ENCODE measurements around the gene CPA2. TPM values are rescaled to one million over a fixed set of nuclear protein-coding genes. Genes with fewer than 3 reads are reported as not detected.
"Not testable (repeated sequence)": the region's sequence is repeated elsewhere in the genome, so short reads cannot be mapped to it uniquely, and the experiment has no call there.

The CPA2 gene
- not detected in 2 replicates for total RNA-seq (2014; rRNA removed; shearing (Covaris generic))

DNA sequence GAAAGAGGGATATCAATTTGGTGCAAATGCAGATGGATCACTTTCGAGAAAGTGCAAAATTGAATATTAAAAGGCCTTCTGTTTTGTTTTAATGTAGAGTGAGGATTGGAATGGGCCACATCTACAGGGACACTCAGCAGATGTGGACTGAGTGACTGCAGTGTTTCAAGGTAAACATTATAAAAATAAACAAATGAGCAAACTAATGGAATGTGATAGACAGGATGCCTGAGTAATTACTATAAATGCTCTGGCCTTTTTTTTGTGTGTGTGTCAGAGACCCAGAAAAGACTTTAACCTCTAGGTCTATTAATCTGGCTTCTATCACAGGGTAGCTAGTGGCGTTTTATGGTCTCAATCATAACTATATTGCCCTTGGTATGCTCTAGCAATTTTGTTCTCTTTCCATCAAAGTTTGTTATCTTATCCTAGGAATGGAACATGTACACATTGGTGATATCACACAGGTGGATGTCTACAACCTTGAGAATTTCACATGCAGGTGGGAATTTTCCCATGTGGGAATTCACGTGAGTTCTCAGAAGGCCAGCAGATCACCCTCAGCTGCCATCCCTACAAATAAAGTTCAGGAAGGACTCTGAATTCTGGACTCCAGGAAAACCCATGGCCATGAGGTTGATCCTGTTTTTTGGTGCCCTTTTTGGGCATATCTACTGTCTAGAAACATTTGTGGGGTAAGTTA is at the start of gene CPA2:
CPA2 (plus strand) TSS at position 606 of the 703 bp plus-strand sequence; CDS start at position 625, 19 bp downstream.
- no peak for DNase-seq (ENCODE audit: low spot score)

DNA sequence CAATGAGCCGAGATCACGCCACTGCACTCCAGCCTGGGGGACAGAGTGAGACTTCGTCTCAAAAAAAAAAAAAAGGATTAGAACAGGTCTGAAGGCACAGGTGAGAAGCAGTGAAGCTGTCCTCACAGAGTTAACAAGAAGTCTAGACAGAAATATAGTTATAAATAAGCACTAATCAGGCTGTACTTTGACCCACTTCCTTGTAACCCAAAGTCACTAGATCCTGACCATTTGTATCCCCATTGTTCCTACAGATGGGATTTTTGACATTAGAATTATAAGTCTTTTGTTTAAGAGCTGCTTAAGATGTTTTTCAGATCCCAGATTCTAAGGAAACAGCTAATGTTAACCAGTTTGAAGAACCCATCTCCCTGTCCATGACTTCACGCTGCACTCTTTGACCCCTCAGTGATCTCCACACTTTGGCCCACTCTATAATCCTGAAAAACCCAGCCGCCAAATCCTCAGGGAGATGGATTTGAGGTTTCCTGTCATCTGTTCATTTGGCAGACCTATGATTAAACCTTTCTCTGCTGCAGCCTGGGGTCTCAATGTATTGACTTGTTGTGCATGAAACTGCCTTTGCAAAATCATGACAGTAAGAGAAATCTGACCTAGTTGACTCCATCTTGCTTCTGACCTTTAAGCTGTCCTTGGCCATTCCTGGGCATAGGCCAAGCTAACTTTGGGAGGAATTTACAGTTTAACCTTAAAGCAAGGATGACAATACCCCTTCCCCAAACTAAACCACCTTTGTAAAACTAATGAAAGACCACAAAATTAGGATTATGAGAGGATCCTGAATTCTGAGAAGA is 47.6 kb upstream of the CPA2 start:
- no peak for DNase-seq (ENCODE audit: low spot score)

DNA sequence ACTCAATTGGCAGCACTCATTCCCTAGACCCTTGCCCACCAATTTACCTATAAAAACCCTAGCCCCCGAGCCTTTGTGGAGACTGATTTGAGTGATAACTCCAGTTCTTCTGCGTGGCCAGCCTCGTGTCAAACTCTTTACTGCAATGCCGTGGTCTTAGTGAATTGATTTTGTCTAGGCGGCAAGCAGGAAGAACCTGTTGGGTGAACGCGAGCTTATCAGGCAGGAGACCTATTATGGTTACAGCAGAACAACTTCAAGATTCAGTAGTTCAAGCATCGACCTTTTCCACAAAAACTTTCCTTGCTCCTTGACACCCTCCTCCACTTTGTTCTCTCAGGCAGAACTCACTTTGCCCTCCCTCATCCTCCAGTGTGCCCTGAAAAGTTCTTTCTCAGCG is 46.8 kb upstream of the CPA2 start:
- no peak for DNase-seq (ENCODE audit: low spot score)

DNA sequence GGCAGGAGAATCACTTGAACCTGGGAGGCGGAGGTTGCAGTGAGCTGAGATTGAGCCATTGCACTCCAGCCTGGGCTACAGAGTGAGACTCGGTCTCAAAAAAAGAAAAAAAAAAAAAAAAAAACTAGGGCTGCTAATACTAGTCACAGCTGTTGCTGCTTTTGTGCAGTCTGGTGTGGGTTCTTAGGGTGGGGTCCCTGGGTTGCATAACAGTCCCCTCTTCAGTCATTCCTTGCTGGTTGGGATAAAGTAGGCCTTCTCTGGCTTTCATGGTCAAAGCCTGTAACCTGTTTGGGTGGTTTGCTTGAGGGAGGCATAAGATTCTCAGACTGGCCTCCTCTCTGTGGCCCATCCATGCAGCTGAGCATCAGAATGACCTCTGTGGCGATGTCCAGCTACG is 44.9 kb upstream of the CPA2 start:
- DNase-seq (ENCODE audit: low spot score) = no peak

DNA sequence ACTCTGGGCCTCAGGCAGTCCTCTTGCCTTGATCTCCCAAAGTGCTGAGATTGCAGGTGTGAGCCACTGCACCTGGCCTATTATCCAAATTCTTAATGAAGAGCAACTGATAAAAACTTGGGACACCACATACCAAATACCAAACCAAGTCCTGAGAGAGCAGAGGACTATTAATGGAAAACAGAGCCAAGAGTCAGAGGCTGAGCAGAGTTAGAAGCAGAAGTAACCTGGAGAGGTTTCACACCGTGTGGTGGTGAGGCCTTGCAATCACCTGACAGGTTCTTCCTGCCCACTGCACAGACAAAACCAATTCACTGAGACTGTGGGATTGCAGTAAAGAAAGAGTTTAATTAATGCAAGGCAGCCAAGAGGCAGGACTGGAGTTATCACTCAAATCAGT is 43.0 kb upstream of the CPA2 start:
- DNase-seq (ENCODE audit: low spot score) = no peak

DNA sequence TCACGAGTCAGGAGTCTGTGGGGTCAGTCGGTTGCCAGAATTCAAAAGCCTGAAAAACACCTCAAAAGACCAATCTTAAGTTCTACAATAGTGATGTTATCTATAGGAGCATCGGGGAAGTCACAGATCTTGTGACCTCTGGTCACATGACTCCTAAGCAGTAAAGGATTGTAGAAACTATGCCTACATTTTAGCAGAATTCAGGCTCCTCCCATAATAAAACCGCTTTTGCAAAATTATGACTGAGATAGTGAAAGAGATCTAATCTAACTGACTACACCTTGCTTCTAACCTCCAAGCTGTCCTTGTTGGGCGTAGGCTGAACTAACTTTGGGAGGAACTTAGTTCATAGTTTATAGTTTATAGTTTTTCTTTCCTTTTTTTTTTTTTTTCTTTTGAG is 42.5 kb upstream of the CPA2 start:
- DNase-seq (ENCODE audit: low spot score) = no peak

DNA sequence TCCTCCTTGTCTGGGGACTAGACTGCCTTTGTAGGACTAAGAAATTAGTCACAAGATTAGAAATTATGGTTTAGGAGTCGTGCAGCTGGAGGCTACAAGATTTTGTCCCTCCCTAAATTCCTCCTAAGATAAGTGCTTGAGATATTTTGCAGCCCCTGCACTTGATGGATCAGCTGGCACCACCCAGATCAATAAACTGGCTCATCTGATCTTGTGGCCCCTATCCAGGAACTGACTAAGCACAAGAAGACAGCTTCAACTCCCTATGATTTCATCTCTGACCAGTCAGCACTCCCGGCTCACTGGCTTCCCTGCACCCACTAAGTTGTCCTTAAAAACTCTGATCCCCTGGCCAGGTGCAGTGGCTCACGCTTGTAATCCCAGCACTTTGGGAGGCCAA is 41.7 kb upstream of the CPA2 start:
- DNase-seq (ENCODE audit: low spot score) = not testable (repeated sequence)

DNA sequence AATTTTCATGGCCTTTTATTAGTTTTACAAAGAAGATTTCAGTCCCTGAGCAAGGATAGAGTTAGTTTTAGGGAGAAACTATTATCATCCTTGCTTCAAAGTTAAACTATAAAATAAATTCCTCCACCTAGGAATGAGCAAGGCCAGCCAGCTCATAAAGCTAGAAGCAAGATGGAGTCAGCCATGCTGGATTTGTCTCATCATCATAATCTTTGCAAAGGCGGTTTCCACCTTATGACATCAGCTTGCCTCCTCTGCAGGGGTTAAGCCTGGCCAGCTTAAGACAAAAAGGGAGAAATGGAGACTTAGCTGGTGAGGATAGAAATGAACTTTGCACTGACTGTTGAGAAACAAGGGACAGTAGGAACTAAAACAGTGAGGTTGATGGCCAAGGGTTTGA is 40.3 kb upstream of the CPA2 start:
- no peak for DNase-seq (ENCODE audit: low spot score)

DNA sequence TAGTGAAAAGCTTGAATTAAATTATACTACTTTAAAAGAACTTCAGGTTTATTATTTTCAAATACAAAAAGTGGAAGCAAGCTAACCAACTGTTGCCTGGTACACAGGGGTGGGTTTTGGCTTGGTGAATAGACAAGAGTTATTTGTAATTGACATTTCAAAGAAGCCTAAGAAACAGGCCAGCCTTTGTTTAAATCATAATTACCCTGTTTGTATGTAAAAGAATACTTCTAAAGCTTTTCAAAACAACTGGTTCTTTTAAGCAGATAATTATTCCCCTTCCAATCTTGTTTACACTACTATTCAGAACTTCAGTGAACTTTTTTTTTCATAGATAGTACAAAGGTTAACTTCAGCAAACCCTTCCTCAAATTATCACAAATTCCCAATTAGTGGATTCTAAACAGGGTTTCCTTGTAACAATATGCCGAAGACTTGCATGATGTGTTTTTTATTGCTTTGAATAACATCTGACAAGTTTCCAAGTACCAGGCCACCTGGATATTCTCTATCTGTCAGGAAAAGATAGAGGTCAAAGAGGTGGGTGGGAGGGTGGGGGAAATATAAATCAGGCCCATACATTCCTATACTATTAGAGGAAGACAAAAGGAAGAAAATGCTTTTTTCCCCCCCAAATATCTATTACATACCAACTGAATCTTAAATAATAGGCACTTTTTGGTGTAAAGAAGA is 38.6 kb upstream of the CPA2 start:
- DNase-seq (ENCODE audit: low spot score) = no peak

DNA sequence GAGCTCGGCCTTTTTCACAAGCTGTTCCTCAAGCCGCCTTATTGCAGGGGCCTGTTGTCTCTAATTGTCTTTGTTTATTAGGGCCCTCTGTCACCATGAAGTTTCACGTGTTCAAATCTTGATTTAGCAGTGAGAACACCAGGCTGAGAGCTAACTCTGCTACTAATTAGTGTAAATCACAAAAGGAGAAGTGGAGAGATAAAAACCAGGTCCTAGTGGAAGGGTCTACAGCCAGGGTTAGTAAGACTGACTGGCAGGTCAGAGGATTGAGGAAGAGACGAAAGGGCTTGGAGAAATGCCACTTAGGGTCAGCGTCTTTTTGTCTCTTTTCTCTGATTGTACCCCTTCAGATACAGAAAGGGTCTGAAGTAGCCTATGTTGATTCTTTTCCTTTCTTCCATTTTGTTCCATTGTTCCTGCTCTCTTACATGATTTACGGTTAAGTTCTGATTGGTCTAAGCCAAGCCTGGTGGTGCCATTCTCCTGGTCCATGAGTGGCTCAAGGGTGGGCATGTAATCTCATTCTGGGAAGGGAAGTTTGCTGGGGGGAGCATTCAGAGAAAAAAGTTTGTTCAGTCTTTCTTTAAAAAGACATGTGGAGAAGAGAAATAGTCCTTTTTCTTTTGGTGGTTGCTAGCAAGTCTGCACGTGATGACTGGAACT is 37.7 kb upstream of the CPA2 start:
- no peak for DNase-seq (ENCODE audit: low spot score)

DNA sequence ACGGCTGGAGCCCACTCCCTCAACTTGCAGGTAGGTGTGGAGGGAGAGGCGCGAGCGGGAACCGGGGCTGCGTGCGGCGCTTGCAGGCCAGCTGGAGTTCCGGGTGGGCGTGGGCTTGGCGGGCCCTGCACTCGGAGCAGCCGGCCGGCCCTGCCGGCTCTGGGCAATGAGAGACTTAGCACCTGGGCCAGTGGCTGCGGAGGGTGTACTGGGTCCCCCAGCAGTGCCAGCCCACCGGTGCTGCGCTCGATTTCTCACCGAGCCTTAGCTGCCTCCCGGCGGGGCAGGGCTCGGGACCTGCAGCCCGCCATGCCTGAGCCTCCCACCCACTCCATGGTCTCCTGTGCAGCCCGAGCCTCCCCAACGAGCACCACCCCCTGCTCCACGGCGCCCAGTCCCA is 36.7 kb upstream of the CPA2 start:
- not testable (repeated sequence) for DNase-seq (ENCODE audit: low spot score)

DNA sequence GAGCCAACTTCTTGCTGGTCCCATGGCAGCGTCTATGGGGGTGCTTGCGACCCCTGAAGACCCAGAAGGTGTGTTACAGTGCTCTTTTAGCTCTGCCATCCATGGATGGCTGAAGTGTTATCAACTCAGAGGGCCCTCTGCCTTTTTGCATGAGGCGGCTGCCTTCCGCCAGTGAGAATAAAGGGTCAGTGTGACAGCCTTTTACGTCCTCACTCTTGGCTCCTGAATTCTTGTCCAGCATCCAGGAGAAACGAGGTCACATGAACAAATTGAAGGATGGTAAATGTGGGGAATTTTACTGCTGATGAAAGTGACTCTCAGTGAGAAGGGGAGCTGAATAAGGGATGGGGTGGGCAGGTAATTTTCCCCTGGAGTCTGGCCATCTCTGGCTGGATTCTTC is 34.9 kb upstream of the CPA2 start:
- DNase-seq (ENCODE audit: low spot score) = no peak

DNA sequence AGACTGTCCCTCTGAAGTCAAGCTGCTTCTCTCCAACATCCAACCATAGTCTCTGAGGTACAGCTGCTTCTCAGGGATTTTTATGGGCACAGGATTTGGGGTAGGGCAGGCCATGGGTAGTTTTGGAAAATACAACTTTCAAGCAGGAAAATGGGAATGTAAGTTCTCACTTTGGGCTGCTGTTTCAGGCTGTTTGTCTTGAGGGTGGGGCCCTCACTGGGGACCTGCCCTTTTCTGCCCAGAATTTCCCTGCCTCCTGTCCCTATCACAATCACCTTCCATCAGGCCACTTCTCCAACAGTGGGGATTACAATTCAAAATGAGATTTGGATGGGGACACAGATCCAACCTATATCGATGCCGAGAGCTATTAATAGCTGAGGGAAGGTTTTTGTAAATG is 34.5 kb upstream of the CPA2 start:
- no peak for DNase-seq (ENCODE audit: low spot score)

DNA sequence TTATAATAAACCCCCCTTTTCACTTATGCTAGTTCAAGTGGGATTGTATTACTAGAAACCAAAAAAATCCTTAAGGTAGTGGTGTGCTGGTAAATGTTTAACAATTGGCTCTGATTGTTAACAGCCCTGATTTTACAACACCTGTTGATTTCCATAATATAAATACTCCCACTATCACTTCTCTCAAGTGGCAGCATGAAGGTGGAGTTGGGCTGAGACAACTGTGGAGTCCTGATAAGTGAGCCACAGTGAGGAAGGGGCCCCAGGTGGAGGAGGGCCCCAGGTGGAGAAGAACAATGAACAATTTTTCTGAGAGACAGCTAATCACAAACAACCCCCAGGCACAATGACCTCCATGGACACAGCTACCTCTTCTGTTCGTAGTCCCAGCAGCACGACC is 32.6 kb upstream of the CPA2 start:
- DNase-seq (ENCODE audit: low spot score) = no peak

DNA sequence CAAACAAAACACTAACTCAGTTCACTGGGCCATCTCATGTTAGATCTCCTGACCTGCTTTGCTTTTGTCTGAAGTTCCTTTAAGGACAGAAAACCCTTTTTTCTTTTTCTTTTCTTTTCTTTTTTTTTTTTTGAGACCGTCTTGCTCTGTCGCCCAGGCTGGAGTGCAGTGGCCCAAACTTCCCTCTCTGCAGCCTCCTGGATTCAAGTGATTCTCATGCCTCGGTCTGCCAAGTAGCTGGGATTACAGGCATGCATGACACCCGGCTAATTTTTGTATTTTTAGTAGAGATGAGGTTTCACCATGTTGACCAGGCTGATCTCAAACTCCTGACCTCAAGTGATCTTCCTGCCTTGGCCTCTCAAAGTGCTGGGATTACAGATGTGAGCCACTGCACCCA is 30.3 kb upstream of the CPA2 start:
- not testable (repeated sequence) for DNase-seq (ENCODE audit: low spot score)

DNA sequence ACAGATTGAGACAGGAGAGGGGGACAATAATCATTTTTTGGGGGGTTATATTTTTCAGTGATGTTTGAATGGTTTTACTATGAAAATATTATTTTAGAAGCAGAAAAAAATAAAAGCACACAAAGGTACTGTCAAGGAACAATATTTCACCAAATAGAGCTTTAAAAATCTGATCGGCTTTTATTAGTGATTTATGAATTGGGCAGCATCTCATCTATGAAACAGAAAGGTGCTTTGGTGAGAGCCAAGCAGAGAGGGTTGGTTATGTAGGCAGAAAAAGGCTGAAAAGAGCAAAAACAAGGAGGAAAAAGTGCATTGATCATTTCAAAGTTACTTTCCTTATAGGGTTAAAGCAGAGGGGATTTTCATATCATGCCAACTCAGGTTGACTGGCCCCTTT is 26.4 kb upstream of the CPA2 start:
- no peak for DNase-seq (ENCODE audit: low spot score)

DNA sequence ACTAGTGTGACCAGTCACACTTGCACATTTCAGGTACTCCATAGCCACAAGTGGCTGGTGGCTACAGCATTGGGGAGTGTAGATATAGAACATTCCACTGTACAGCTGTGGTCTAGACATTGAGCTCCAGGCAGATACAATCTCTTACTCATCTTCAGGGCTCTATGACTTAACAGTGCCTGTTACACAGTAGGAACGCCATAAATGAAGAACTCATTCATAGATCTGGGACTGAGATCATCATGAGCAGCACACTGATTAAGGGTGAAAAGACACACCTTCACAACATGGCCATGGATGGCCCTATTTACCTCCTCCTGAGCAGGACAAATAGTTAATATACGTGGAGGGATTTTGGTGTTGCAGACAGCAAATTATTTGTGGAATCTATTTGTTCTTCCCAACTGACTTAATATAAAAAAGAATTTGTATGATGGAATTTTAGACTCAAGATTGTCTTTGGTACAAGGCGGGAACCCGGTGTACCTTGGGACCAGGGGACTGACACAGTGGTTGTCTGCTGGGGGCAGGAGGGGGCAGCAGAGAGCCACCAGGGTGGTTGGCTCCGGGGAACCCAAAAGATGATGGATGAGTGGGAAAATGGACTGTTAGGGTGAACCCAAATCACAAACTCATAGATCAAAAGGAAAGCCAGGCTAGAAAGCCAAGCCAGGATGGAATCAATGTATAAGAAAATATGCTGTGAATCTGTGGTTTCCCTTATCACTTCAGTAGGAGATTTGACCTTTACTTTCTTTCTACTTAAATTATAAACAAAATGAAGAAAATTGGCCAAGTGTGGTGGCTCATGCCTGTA is 24.3 kb upstream of the CPA2 start:
- peak; percentile 46 for DNase-seq (ENCODE audit: low spot score)

DNA sequence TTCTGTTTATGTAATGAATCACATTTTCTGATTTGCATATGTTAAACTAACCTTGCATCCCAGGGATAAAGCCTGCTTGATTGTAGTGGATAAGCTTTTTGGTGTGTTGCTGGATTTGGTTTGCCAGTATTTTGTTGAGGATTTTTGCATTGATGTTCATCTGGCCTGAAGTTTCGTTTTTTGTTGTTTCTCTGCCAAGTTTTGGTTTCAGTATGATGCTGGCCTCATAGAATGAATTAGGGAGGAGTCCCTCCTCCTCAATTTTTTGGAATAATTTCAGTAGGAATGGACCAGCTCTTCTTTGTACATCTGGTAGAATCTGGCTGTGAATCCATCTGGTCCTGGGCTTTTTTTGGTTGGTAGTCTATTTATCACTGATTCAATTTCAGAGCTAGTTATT is 23.2 kb upstream of the CPA2 start:
- not testable (repeated sequence) for DNase-seq (ENCODE audit: low spot score)

DNA sequence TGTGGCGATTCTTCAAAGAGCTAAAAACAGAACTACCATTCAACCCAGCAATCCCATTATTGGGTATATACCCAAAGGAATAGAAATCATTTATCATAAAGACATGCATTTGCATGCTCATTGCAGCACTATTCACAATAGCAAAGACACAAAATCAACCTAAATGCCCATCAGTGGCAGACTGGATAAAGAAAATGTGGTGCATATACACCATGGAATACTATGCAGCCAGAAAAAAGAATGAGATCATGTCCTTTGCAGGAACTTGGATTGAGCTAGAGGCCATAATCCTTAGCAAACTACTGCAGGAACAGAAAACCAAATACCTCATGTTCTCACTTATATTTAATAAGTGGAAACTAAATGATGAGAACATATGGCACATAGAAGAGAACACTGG is 20.2 kb upstream of the CPA2 start:
- DNase-seq (ENCODE audit: low spot score) = not testable (repeated sequence)

DNA sequence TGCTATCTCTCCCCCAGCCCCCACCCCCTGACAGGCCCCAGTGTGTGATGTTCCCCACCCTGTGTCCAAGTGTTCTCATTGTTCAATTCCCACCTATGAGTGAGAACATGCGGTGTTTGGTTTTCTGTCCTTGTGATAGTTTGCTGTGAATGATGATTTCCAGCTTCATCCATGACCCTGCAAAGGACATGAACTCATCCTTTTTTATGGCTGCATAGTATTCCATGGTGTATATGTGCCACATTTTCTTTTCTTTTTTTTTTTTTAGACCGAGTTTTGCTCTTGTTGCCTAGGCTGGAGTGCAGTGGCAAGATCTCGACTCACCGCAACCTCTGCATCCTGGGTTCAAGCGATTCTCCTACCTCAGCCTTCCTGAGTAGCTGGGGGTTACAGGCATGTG is 17.8 kb upstream of the CPA2 start:
- DNase-seq (ENCODE audit: low spot score) = not testable (repeated sequence)

DNA sequence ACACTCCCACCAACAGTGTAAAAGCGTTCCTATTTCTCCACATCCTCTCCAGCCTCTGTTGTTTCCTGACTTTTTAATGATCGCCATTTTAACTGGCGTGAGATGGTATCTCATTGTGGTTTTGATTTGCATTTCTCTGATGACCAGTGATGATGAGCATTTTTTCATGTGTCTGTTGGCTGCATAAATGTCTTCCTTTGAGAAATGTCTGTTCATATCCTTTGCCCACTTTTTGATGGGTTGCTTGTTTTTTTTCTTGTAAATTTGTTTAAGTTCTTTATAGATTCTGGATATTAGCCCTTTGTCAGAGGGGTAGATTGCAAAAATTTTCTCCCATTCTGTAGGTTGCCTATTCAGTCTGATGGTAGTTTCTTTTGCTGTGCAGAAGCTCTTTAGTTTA is 17.0 kb upstream of the CPA2 start:
- DNase-seq (ENCODE audit: low spot score) = not testable (repeated sequence)
